GM18520 (cell line): Measurements from ENCODE around the gene MAP3K6.

Source experiments
- ATAC-seq: cut with Tn5 transposase; IDR thresholded peaks from one replicate; pipeline ENCODE4 v1.9.1; 2021; ENCODE audit not compliant: unreplicated experiment

The MAP3K6 gene

GRCh38 chr1:27336756-27337155, 30.0 kb downstream of the MAP3K6 start:
- no peak for ATAC-seq

- no peak for ATAC-seq
Observed at GRCh38 chr1:27335506-27336422, 31.0 kb downstream of the MAP3K6 start.

DNA sequence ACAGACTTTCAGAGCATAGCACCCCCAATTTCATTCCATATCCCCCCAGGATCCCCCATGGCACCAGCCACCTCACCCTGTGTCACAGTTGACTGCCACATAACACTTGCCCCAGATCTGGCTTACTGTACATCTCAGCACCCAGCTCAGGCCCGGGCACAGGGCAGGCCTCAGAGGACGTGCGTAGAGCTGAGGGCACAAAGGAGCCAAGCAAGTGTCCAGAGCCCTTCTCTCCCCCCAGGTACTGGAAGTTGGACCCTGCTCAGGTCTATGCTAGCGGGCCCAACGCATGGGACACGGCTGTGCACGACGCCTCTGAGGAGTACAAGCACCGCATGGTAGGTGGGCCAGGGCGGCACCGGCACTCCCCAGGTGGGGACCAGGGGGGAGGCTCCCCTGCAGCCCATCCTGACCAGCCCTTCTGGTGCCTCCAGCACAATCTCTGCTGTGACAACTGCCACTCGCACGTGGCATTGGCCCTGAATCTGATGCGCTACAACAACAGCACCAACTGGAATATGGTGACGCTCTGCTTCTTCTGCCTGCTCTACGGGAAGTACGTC, 33.0 kb downstream of the MAP3K6 start:
- no peak for ATAC-seq

DNA sequence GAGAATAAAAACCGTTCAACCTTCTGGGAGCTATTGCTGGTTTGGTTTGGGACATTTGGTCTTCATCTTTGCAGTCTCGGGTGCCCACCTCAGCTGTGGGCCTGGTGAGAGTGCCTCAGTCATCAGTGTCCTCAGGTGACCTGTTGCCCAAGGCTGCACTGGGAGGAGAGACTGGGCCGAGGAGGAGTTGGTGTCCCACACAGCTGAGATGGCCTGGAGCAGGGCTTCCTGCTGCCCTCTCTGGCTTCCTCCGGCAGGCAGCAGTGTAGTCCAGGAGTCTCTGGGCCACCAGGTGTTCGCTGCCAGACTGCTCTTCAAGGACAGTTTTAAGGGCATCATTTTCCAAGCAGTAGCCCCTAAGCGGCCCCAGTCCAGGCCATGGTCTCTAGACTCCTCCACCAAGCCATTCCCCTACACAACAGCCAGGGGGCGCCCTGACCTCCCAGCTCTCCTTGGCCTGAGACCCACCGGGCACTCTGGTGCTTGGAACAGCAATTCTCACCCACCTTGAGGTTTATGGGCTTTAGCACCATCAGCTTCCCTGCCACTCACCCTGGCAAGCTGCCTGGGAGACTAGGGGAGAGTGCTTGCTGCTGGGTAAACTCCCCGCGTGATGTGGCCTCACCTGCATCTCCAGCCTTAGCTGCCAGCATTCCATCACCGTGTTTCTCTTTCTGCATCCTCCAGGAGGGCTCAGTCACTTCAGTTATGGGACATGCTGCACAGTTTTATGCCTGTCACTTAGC, 34.1 kb downstream of the MAP3K6 start:
- no peak for ATAC-seq

DNA sequence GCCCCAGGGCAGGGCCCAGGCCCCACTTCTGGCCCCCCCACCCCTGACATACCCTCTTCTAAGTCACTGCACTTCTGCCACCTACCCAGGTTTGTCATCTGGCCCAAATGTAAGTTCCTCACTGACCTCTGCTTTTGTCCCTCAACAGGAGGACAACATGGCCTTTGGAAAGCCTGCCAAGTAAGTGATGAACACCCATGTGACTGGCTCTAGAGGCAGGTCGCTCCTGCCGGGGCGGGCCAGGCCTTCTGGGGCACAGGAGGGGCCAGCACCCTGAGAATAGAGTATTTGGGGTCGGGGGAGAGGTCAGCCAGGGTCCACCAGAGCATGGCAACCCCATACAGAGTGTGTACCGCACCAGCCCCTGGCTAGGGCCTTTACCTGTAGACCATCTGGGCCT, 34.8 kb downstream of the MAP3K6 start:
- no peak for ATAC-seq

DNA sequence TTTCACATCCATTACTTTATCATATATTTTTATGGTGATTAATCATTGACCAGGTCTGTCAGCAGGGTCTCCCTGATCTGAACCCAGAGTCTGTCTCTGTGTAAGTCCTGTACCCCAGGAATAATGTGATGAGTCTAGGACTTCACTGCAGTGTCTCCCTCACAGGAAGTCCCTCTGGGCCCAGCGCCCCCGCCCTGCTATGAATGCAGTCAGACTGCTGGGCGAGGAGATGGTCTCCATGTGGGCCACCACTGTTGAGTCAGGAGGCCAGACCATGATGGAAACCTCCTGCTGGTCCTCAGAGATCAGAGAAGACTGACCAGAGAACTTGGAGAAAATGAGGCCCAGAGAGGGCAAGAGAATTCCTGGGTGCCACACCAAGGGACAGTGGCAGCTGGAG, 35.3 kb downstream of the MAP3K6 start:
- no peak for ATAC-seq

DNA sequence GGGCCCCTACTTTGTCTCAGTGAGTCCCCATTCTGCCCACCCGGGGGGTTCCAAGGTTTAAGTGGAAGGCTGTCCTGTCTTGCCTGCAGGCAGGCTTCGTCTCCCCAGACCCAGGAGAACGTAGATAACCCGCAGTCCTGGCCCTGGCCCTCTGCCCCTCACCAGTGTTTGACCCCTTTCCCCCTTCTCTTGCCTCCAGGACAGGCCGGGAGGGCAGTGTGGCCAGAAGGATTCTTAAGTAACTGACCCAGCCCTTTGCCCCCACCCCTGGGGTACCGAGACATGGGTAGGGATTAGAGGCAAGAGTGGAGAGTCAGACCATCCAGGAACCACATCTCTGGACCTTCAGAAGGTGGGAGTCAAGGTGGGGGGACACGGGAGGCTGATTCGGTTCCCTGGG, 36.0 kb downstream of the MAP3K6 start:
- no peak for ATAC-seq

DNA sequence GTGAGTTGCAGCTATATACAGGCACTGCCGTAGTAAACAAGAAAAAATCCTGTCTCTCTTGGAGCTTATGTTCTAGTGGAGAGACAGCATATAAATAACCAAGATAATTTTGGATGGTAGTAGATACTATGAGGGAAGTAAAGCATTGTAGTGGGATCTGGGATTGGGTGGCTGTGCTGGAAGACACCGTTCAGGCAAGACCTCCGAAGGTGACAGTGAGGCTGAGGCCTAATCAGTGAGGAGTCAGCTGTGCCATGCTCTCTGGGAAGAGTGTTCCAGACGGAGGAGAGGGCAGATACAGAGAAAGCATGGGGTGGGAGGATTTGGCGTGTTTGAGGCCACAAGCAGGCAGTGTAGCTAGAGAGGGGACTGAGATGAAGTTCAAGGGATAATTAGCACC, 38.8 kb downstream of the MAP3K6 start:
- no peak for ATAC-seq

- ATAC-seq: no peak
Observed at GRCh38 chr1:27325286-27325685, 41.5 kb downstream of the MAP3K6 start.

GRCh38 chr1:27322569-27323240, 44.1 kb downstream of the MAP3K6 start:
- no peak for ATAC-seq

DNA sequence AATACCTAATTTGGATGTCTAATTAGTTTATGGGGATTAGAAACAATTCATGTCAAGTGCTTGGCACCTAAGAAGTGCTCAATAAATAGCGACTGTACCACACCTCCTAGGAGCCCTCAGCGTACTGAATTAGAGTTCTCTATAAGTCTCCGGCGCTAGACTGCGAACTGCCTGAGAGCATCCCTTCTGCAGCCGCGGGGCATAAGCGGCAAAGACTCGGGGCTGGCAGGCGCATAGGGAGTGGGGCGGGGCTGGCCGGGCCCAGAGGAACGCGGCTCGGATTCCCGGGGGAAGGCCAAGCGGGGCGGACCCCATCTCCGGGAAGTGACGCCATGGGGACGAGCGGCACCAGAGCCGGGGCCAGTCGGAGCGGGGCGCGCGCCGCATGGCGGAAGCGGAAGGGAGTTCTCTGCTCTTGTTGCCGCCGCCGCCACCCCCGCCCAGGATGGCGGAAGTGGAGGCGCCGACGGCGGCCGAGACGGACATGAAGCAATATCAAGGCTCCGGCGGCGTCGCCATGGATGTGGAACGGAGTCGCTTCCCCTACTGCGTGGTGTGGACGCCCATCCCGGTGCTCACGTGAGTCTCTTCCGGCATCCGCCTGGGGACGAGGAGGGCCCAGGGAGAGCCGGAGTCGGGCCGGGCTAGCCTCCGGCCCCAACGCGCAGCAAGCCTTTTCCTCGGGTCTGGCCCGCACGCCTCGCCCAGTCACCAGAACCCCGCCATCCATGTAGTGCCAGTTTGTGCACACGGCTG, 44.8 kb downstream of the MAP3K6 start, which contains the start of gene TMEM222:
Gene TMEM222 (plus strand): TSS at position 351 of the 756 bp plus-strand sequence. CDS start 35 bp downstream, at position 386.
- ATAC-seq: peak; percentile 92

DNA sequence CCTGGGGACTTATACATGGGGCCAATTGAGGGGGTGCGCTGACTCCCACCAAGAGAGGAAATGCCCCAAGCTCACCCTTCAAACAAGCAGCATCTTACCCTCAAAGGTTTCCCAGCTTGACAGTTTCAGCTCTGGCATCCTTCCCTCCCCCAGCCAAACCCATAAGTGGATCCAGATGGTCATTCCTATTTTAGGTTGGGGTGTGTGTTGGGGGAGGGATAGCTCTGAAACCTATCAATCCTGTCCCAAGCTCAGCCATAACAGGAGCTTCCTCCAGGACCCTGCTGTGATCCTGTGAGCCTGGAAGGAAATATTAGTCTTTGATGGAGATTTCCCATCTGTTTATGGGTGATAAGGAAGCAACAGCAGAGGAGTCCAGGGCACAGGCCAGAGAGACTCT, 48.2 kb downstream of the MAP3K6 start:
- ATAC-seq: no peak

- ATAC-seq: no peak
Observed at GRCh38 chr1:27318136-27318535, 48.6 kb downstream of the MAP3K6 start.

GRCh38 chr1:27316860-27317259, 49.9 kb downstream of the MAP3K6 start:
- ATAC-seq: no peak

GRCh38 chr1:27314737-27315136, 52.0 kb downstream of the MAP3K6 start:
- no peak for ATAC-seq

GRCh38 chr1:27314169-27314568, 52.6 kb downstream of the MAP3K6 start:
- no peak for ATAC-seq

DNA sequence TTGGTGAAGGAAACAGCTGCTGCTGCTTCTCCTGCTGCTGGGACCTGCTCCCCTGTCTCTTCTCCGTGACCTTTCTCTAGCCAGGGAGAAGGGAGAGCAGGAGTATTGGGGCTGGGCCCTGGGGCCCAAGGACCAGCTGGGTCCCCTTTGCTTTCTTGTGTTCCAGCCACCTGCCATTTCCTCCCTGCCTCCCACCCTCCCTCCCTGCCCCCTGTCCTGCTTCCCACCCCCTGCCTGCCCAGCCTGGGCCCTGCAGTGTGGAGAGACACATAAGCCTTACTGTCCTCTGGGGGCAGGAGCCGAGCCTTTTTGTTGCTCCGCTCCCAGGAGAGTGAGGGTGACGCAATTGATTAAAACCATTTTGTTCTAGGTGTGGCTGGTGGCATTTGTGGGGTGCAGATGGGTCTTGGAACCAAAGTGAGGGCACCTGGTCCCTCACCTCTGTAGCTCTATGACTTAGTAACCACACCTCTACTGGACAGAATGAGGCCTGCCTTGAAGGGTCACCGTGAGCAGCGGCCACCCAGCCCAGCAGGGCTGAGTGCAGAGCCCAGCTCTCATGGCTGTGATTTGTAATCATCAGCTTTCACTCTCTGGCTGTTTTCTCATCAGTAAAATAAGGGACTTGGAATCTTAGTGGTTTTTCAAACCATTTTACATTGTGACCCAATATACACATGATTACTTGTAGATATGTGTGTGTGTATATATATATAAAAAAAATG, 58.7 kb downstream of the MAP3K6 start:
- no peak for ATAC-seq

GRCh38 chr1:27306892-27307761, 59.6 kb downstream of the MAP3K6 start:
- no peak for ATAC-seq

GRCh38 chr1:27306071-27306470, 60.7 kb downstream of the MAP3K6 start:
- ATAC-seq: no peak
